Measurements from ENCODE around the gene NARS2. TPM values are rescaled to one million over a fixed set of nuclear protein-coding genes. Genes with fewer than 3 reads are reported as not detected.

The NARS2 gene
- polyA plus RNA-seq, 3 donors from 2014 or later, result 4.8 to 12.2 (median 8.4) TPM

DNA sequence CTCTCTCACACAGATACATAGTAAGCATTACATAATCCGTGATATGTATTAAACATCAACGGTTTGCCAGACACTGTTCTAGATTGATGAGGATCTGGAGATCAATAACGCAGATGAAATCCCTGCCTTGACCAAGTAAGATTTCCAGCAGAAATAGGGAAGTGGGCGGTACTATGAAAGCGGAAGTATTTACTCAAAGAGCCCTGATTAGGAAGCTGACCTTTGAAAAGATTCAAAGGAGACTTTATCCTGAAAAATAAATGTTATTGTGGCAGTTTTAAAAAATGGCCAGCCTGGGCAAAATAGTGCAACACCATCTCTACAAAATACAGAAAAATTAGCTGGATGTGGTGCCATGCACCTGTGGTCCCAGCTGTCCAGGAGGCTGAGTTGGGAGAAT lies 183.9 kb downstream of the NARS2 start:
- DNase-seq, result no peak
- Mint-ChIP-seq H3K4me3 (no peak overlapping the region), H3K27me3 (ENCODE audit: low read depth in 3 of 3) (no peaks in the 10 kb centered on the region), H3K4me1 (no peaks in the 10 kb centered on the region), H3K27ac (no peak overlapping the region), H3K9me3 (no peaks in the 10 kb centered on the region), H3K36me3 (no peaks in the 10 kb centered on the region)

DNA sequence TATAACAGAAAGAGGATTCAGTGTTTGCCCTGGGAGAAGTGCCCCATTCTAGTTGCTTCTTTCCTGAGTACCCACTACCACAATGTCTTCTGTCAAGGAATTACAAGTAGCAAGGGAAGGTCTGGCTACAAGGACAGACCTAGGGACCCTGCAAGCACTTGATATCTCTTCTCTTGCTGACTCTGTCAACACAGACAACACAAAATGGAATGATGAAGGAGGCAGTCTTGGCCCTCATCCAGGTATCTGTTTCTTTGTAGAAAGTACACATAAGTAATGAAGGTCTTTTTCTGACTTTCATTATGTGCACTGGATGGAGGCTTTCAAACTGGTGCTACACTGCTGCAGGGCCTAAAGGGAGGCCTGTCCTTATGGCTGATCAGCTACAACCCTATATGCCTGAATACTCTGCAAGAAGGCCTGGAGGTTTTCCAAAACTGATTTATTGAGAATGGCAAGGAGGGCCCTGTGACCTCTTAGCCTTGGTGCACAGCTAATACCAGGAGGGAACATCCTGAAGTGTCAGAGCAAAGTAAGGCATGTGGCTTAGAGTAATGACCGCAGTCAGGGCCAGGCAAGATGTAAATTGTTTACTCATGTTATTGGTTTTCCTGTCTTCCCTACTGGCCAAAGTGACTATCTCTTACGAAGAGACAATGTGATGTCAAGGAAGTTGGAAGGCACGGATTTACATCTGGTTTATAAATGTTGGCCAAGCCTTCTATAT lies 188.3 kb downstream of the NARS2 start:
- H3K27me3 Mint-ChIP-seq (ENCODE audit: low read depth in 3 of 3), result peaks cover 0 to 4% (median 2%) of the 10 kb centered on the region in 3 donors
- peaks cover 0 to 2% (median 0%) of the 10 kb centered on the region in 6 donors for H3K9me3 Mint-ChIP-seq
- no peak for DNase-seq
- H3K27ac Mint-ChIP-seq, result no peak overlapping the region
- peaks cover 0 to 5% (median 0%) of the 10 kb centered on the region in 3 donors for H3K36me3 Mint-ChIP-seq
- no peak overlapping the region for H3K4me3 Mint-ChIP-seq
- H3K4me1 Mint-ChIP-seq, result no peaks in the 10 kb centered on the region

Other genes starting within 250 kb of the NARS2 start
- gene GAB2, start 157.0 kb downstream of the NARS2 start, polyA plus RNA-seq, result 1 to 10 TPM in 2 of 3 donors, not detected in 1; 1.0 TPM

Measured in immature natural killer cell (primary cell).